CD14-positive monocyte (primary cell): ENCODE results near the gene EXOC2. TPM values are rescaled to one million over a fixed set of nuclear protein-coding genes. Genes with fewer than 3 reads are reported as not detected.

Source experiments
- DNase-seq, 3 donors: peaks; one replicate each; pipeline ENCODE4 v3.0.0-alpha.2; 2011 to 2022
- H2AFZ ChIP-seq: 2 replicates; pipeline ENCODE4 v1.6.0; 2012; ENCODE audit warnings: mild to moderate bottlenecking, low read depth, low read length, inconsistent platforms; ENCODE audit not compliant: insufficient read depth, poor library complexity, severe bottlenecking
- H3K27ac ChIP-seq, 2 donors: 1 replicate in 1 of 2; 2 replicates in 1 of 2; pipeline ENCODE4 v1.5.1; 2012 to 2013; ENCODE audit warnings: low read length in 2 of 2, control low read depth in 1 of 2, inconsistent platforms in 1 of 2, low read depth in 1 of 2, mild to moderate bottlenecking in 1 of 2
- H3K27me3 ChIP-seq, 2 donors: one replicate each; pipeline versions ENCODE4 v1.6.0 to v1.6.1; 2011 to 2013; ENCODE audit warnings: low read length in 2 of 2; ENCODE audit not compliant: control insufficient read depth in 2 of 2, insufficient read depth in 2 of 2
- H3K36me3 ChIP-seq, 2 donors: replicated peaks in 1 of 2; 1 replicate in 1 of 2; 2 replicates in 1 of 2; pipeline versions ENCODE4 v1.5.1 to v1.6.1; 2012 to 2013; ENCODE audit warnings: low read length in 2 of 2, control low read depth in 1 of 2, inconsistent platforms in 1 of 2, mild to moderate bottlenecking in 1 of 2; ENCODE audit not compliant: insufficient read depth in 2 of 2, control insufficient read depth in 1 of 2
- H3K4me1 ChIP-seq, 2 donors: 1 replicate in 1 of 2; 2 replicates in 1 of 2; pipeline versions ENCODE4 v1.5.1 to v1.6.1; 2012 to 2013; ENCODE audit warnings: low read length in 2 of 2, control low read depth in 1 of 2, inconsistent platforms in 1 of 2, mild to moderate bottlenecking in 1 of 2, moderate library complexity in 1 of 2; ENCODE audit not compliant: insufficient read depth in 2 of 2, control insufficient read depth in 1 of 2
- H3K4me2 ChIP-seq: replicated peaks from 2 replicates; pipeline ENCODE3; 2012; ENCODE audit warnings: low read length, moderate library complexity, mild to moderate bottlenecking; ENCODE audit not compliant: poor library complexity, severe bottlenecking; ENCODE audit errors: extremely low read depth
- H3K4me3 ChIP-seq, 3 experiments: fragments of 200-600 bp in 1 of 3; sonication (generic) in 1 of 3; replicated peaks in 1 of 3; 1 replicate in 2 of 3; 2 replicates in 1 of 3; pipeline ENCODE4 v1.5.1; 2011 to 2013; ENCODE audit warnings: low read length in 3 of 3, mild to moderate bottlenecking in 3 of 3, control low read depth in 2 of 3, low read depth in 2 of 3, inconsistent platforms in 1 of 3, moderate library complexity in 1 of 3
- H3K79me2 ChIP-seq: 2 replicates; pipeline ENCODE4 v1.6.0; 2012; ENCODE audit warnings: mild to moderate bottlenecking, control low read depth, inconsistent platforms, low read length, moderate library complexity; ENCODE audit not compliant: insufficient read depth
- H3K9ac ChIP-seq: 2 replicates; pipeline ENCODE4 v1.6.0; 2017; ENCODE audit warnings: low read length, mild to moderate bottlenecking; ENCODE audit not compliant: insufficient read depth, poor library complexity, severe bottlenecking
- H3K9me3 ChIP-seq, 2 donors: replicated peaks in 1 of 2; 1 replicate in 1 of 2; 2 replicates in 1 of 2; pipeline versions ENCODE4 v1.5.1 to v1.6.1; 2012 to 2013; ENCODE audit warnings: low read length in 2 of 2, control low read depth in 1 of 2; ENCODE audit not compliant: control insufficient read depth in 1 of 2, insufficient read depth in 1 of 2
- H4K20me1 ChIP-seq: 2 replicates; pipeline ENCODE4 v1.6.0; 2012; ENCODE audit warnings: mild to moderate bottlenecking, low read length, control low read depth, moderate library complexity; ENCODE audit not compliant: insufficient read depth
- H3K27ac Mint-ChIP-seq, 7 donors: one replicate each; pipeline ENCODE4 v1.8.0; 2020; ENCODE audit warnings: mild to moderate bottlenecking in 7 of 7, mixed read lengths in 7 of 7, moderate library complexity in 6 of 7, inconsistent platforms in 2 of 7
- H3K27me3 Mint-ChIP-seq, 3 donors: one replicate each; pipeline ENCODE4 v1.8.0; 2021 to 2022; ENCODE audit warnings: low read depth in 3 of 3, mild to moderate bottlenecking in 3 of 3, mixed read lengths in 3 of 3, moderate library complexity in 3 of 3, inconsistent platforms in 1 of 3
- H3K36me3 Mint-ChIP-seq, 2 donors: one replicate each; pipeline ENCODE4 v1.8.0; 2020; ENCODE audit warnings: mixed read lengths in 2 of 2, inconsistent platforms in 1 of 2, mild to moderate bottlenecking in 1 of 2
- H3K4me1 Mint-ChIP-seq: one replicate; pipeline ENCODE4 v1.8.0; 2020; ENCODE audit warnings: mild to moderate bottlenecking, mixed read lengths
- H3K4me3 Mint-ChIP-seq, 2 donors: one replicate each; pipeline ENCODE4 v1.8.0; 2020; ENCODE audit warnings: mild to moderate bottlenecking in 2 of 2, mixed read lengths in 2 of 2, moderate library complexity in 1 of 2
- H3K9me3 Mint-ChIP-seq, 7 donors: one replicate each; pipeline ENCODE4 v1.8.0; 2020 to 2022; ENCODE audit warnings: mixed read lengths in 7 of 7, mild to moderate bottlenecking in 6 of 7, moderate library complexity in 6 of 7, inconsistent platforms in 2 of 7
- WGBS: methylation state at CpG from one replicate; pipeline ENCODE4 v1.1.5; 2013; ENCODE audit warnings: missing lambda C conversion rate; ENCODE audit not compliant: insufficient coverage; 5-methylcytosine and 5-hydroxymethylcytosine counted together
- intact Hi-C, 2 donors: fragments of 100-400 bp; cut with micrococcal nuclease; formaldehyde crosslinking; loops; one replicate each; pipeline versions ENCODE4 v1.15.0 to v1.15.1; 2023
- polyA plus RNA-seq, 3 donors: library from polyadenylated mRNA; depleted of rRNA in 1 of 3; unstranded in 2 of 3; stranded (reverse) in 1 of 3; fragments of 300-500 nt in 2 of 3; fragments of >200 nt in 1 of 3; fragmentation: Illumina TruSeq in 2 of 3; gene quantifications; 1 replicate in 2 of 3; 2 replicates in 1 of 3; pipeline ENCODE4 v1.2.3, GENCODE V29; 2012 to 2021
- TF ChIP-seq, protein P1 (sequence below): fragments of 200-600 bp; IDR thresholded peaks from one replicate; pipeline ENCODE4 v1.8.0; 2022; ENCODE audit warnings: antibody characterized with exemption, mild to moderate bottlenecking

Gene EXOC2
- polyA plus RNA-seq, 3 donors, result 7.5 to 15.5 (median 12.0) TPM

DNA sequence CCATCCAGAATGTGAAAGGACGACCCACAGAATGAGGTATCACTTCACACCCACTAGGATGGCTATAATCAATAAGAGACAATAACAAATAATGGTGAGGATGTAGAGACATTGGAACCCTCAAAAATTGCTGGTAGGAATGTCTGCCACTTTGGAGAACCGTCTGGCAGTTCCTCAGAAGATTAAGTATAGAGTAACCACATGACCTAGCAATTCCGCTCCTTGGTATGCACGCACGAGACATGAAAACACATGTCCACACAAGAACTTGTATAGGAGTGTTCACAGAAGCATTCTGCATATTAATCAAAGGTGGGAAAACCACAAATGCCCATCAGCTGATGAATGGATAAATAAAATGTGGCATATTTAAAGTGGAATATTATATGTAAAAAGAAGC, 200.8 kb downstream of the EXOC2 start:
- Histone ChIP-seq H2AFZ (no peak overlapping the region), H3K4me3 (no peak overlapping the region), H3K27me3 (no peaks in the 10 kb centered on the region), H3K36me3 (peaks cover 18 to 36% of the 10 kb centered on the region in 2 donors), H3K79me2 (no peaks in the 10 kb centered on the region), H3K9ac (no peak overlapping the region), H3K27ac (no peak overlapping the region), H4K20me1 (no peaks in the 10 kb centered on the region), H3K9me3 (no peaks in the 10 kb centered on the region), H3K4me1 (no peaks in the 10 kb centered on the region), H3K4me2 (no peak overlapping the region)
- TF ChIP-seq, protein P1, sequence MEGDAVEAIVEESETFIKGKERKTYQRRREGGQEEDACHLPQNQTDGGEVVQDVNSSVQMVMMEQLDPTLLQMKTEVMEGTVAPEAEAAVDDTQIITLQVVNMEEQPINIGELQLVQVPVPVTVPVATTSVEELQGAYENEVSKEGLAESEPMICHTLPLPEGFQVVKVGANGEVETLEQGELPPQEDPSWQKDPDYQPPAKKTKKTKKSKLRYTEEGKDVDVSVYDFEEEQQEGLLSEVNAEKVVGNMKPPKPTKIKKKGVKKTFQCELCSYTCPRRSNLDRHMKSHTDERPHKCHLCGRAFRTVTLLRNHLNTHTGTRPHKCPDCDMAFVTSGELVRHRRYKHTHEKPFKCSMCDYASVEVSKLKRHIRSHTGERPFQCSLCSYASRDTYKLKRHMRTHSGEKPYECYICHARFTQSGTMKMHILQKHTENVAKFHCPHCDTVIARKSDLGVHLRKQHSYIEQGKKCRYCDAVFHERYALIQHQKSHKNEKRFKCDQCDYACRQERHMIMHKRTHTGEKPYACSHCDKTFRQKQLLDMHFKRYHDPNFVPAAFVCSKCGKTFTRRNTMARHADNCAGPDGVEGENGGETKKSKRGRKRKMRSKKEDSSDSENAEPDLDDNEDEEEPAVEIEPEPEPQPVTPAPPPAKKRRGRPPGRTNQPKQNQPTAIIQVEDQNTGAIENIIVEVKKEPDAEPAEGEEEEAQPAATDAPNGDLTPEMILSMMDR, result no peak
- Mint-ChIP-seq H3K4me3 (no peak overlapping the region), H3K27ac (no peak overlapping the region), H3K9me3 (no peaks in the 10 kb centered on the region), H3K4me1 (no peaks in the 10 kb centered on the region), H3K36me3 (peaks cover 51 to 58% of the 10 kb centered on the region in 2 donors), H3K27me3 (no peaks in the 10 kb centered on the region)
- DNase-seq, result no peak
- intact Hi-C loops, result no loop called here
- WGBS, result no CpG with 5 or more reads among the region's 5 CpGs

DNA sequence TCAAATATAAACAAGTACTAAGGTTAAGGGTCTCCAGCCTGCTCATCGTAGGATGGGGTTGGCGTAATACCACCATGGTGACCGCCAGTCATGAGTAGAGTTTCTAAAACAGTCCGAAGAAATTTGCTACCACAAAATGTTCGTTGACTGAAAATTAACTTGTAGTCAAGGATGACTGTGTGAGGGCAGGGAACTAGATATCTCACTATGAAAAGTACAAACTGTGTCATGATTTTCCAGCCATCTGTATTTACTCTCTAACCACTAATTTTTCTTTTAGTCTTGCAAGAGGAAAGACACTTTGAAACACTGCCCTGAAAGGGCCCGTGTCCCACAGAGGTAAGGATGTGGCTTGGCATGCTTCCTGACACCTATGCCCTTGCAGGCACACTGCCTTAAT, 201.7 kb downstream of the EXOC2 start:
- no peak for DNase-seq
- H2AFZ ChIP-seq, result no peak overlapping the region
- TF ChIP-seq, protein P1, result no peak
- no peak overlapping the region for H3K4me3 ChIP-seq
- H3K27ac Mint-ChIP-seq, result no peak overlapping the region
- intact Hi-C loops, result no loop called here
- H3K9me3 ChIP-seq, result no peaks in the 10 kb centered on the region
- no peaks in the 10 kb centered on the region for H3K27me3 ChIP-seq
- no peak overlapping the region for H3K9ac ChIP-seq
- peaks cover 15 to 36% of the 10 kb centered on the region in 2 donors for H3K36me3 ChIP-seq
- peaks cover 50 to 55% of the 10 kb centered on the region in 2 donors for H3K36me3 Mint-ChIP-seq
- H3K4me3 Mint-ChIP-seq, result no peak overlapping the region
- no peaks in the 10 kb centered on the region for H4K20me1 ChIP-seq
- H3K9me3 Mint-ChIP-seq, result no peaks in the 10 kb centered on the region
- no peak overlapping the region for H3K4me2 ChIP-seq
- no peaks in the 10 kb centered on the region for H3K4me1 ChIP-seq
- WGBS, result no CpG with 5 or more reads among the region's 6 CpGs
- H3K27ac ChIP-seq, result no peak overlapping the region
- H3K27me3 Mint-ChIP-seq, result no peaks in the 10 kb centered on the region
- H3K4me1 Mint-ChIP-seq, result no peaks in the 10 kb centered on the region
- no peaks in the 10 kb centered on the region for H3K79me2 ChIP-seq
